GM13976 (cell line): ENCODE data around the gene NDUFV3.
"Not testable (repeated sequence)": the region's sequence is repeated elsewhere in the genome, so short reads cannot be mapped to it uniquely, and the experiment has no call there.

ENCODE experiments used
- DNase-seq: peaks from one replicate; pipeline ENCODE4 v3.0.0; 2012; ENCODE audit warnings: low spot score
- CTCF ChIP-seq: IDR thresholded peaks from 2 replicates; pipeline ENCODE4 v1.5.1; 2012; ENCODE audit warnings: borderline replicate concordance, mild to moderate bottlenecking; ENCODE audit not compliant: insufficient read depth; ENCODE audit errors: extremely low read depth, missing control alignments, control extremely low read depth
- in situ Hi-C: fragments of 300-500 bp; cut with MboI; formaldehyde crosslinking; loops from one replicate; pipeline ENCODE4 v1.12.0; 2022; ENCODE audit warnings: low sequenced_read_pairs, mixed read lengths, inconsistent platforms; ENCODE audit not compliant: unreplicated experiment

The NDUFV3 gene

GRCh38 chr21:42939582-42940413 is 46.7 kb downstream of the NDUFV3 start:
- in situ Hi-C loops, result no loop called here
- DNase-seq, result peak; percentile 1
- no peak for TF ChIP-seq CTCF

- in situ Hi-C loops, result no loop called here
- DNase-seq, result no peak
- TF ChIP-seq CTCF, result no peak
These were observed 48.6 kb downstream of the NDUFV3 start for GRCh38 chr21:42941696-42942085.

GRCh38 chr21:42942244-42942643 is 49.1 kb downstream of the NDUFV3 start:
- in situ Hi-C loops, result no loop called here
- DNase-seq, result no peak
- TF ChIP-seq CTCF, result no peak

- in situ Hi-C loops, DNase-seq: not testable (repeated sequence)
These were observed 56.1 kb downstream of the NDUFV3 start for GRCh38 chr21:42949094-42949755.

GRCh38 chr21:42951193-42951592 is 58.1 kb downstream of the NDUFV3 start:
- in situ Hi-C loops, DNase-seq: not testable (repeated sequence)

GRCh38 chr21:42956824-42957630 is 63.9 kb downstream of the NDUFV3 start:
- in situ Hi-C loops, result no loop called here
- DNase-seq, result no peak
- no peak for TF ChIP-seq CTCF

- DNase-seq, in situ Hi-C loops: not testable (repeated sequence)
These were observed 65.0 kb downstream of the NDUFV3 start for GRCh38 chr21:42958122-42958521.

- TF ChIP-seq CTCF, result no peak
- no peak for DNase-seq
- in situ Hi-C loops, result no loop called here
These were observed 66.6 kb downstream of the NDUFV3 start for GRCh38 chr21:42959728-42960127.
